Activated naive CD4-positive, alpha-beta T cell treated with anti-CD3 and anti-CD28 coated beads, Interleukin-2, amount 50 U/mL, for 24 hours (primary cell): ENCODE measurements around the gene CILP.
"Not testable (repeated sequence)": the region's sequence is repeated elsewhere in the genome, so short reads cannot be mapped to it uniquely, and the experiment has no call there.

Experiments used
- H3K27ac Mint-ChIP-seq: one replicate; pipeline ENCODE4 v1.8.0; 2021; ENCODE audit warnings: mild to moderate bottlenecking, mixed read lengths
- H3K27me3 Mint-ChIP-seq: one replicate; pipeline ENCODE4 v1.8.0; 2021; ENCODE audit warnings: mixed read lengths
- H3K36me3 Mint-ChIP-seq: one replicate; pipeline ENCODE4 v1.8.0; 2021; ENCODE audit warnings: mixed read lengths
- H3K4me1 Mint-ChIP-seq: one replicate; pipeline ENCODE4 v1.8.0; 2021; ENCODE audit warnings: mixed read lengths
- H3K4me3 Mint-ChIP-seq: one replicate; pipeline ENCODE4 v1.8.0; 2021; ENCODE audit warnings: mild to moderate bottlenecking, mixed read lengths
- H3K9me3 Mint-ChIP-seq: one replicate; pipeline ENCODE4 v1.8.0; 2021; ENCODE audit warnings: mixed read lengths

The CILP gene

GRCh38 chr15:65233696-65234095 lies 22.4 kb upstream of the CILP start:
- H3K4me1 Mint-ChIP-seq = no peaks in the 10 kb centered on the region
- H3K27me3 Mint-ChIP-seq = no peaks in the 10 kb centered on the region
- H3K4me3 Mint-ChIP-seq = no peak overlapping the region
- peaks cover 5% of the 10 kb centered on the region for H3K36me3 Mint-ChIP-seq
- H3K27ac Mint-ChIP-seq = no peak overlapping the region
- H3K9me3 Mint-ChIP-seq = no peaks in the 10 kb centered on the region

- Mint-ChIP-seq H3K27me3 (no peaks in the 10 kb centered on the region), H3K4me1 (no peaks in the 10 kb centered on the region), H3K36me3 (peaks cover 1% of the 10 kb centered on the region), H3K4me3 (no peak overlapping the region), H3K27ac (no peak overlapping the region), H3K9me3 (no peaks in the 10 kb centered on the region)
These were observed 21.2 kb upstream of the CILP start for GRCh38 chr15:65232520-65232919.

GRCh38 chr15:65231306-65231705 lies 20.0 kb upstream of the CILP start:
- Mint-ChIP-seq H3K27ac (no peak overlapping the region), H3K4me1 (no peaks in the 10 kb centered on the region), H3K4me3 (no peak overlapping the region)

GRCh38 chr15:65226901-65227300 lies 15.6 kb upstream of the CILP start:
- H3K4me1 Mint-ChIP-seq, H3K27ac Mint-ChIP-seq, H3K9me3 Mint-ChIP-seq, H3K36me3 Mint-ChIP-seq, H3K4me3 Mint-ChIP-seq, H3K27me3 Mint-ChIP-seq: not testable (repeated sequence)

More at GRCh38 chr15:65231306-65231705, 20.0 kb upstream of the CILP start:
- Mint-ChIP-seq H3K36me3 (no peaks in the 10 kb centered on the region), H3K9me3 (no peaks in the 10 kb centered on the region), H3K27me3 (no peaks in the 10 kb centered on the region)

- Mint-ChIP-seq H3K27me3 (no peaks in the 10 kb centered on the region), H3K4me1 (no peaks in the 10 kb centered on the region), H3K4me3 (no peak overlapping the region), H3K9me3 (no peaks in the 10 kb centered on the region), H3K27ac (no peak overlapping the region), H3K36me3 (no peaks in the 10 kb centered on the region)
These were observed 14.9 kb upstream of the CILP start for GRCh38 chr15:65226221-65226620.

GRCh38 chr15:65223996-65224395 lies 12.7 kb upstream of the CILP start:
- H3K27ac Mint-ChIP-seq = no peak overlapping the region
- no peaks in the 10 kb centered on the region for H3K27me3 Mint-ChIP-seq
- H3K9me3 Mint-ChIP-seq = no peaks in the 10 kb centered on the region
- no peak overlapping the region for H3K4me3 Mint-ChIP-seq
- H3K36me3 Mint-ChIP-seq = no peaks in the 10 kb centered on the region
- H3K4me1 Mint-ChIP-seq = no peaks in the 10 kb centered on the region

GRCh38 chr15:65222891-65223290 lies 11.6 kb upstream of the CILP start:
- Mint-ChIP-seq H3K9me3 (no peaks in the 10 kb centered on the region), H3K4me3 (no peak overlapping the region), H3K4me1 (no peaks in the 10 kb centered on the region), H3K27me3 (no peaks in the 10 kb centered on the region), H3K27ac (no peak overlapping the region), H3K36me3 (no peaks in the 10 kb centered on the region)

GRCh38 chr15:65221697-65222096 lies 10.4 kb upstream of the CILP start:
- Mint-ChIP-seq H3K27me3 (no peaks in the 10 kb centered on the region), H3K27ac (no peak overlapping the region), H3K4me3 (no peak overlapping the region), H3K4me1 (no peaks in the 10 kb centered on the region), H3K36me3 (no peaks in the 10 kb centered on the region), H3K9me3 (no peaks in the 10 kb centered on the region)

- no peaks in the 10 kb centered on the region for H3K4me1 Mint-ChIP-seq
- no peaks in the 10 kb centered on the region for H3K27me3 Mint-ChIP-seq
- H3K4me3 Mint-ChIP-seq = no peak overlapping the region
- no peaks in the 10 kb centered on the region for H3K36me3 Mint-ChIP-seq
- H3K27ac Mint-ChIP-seq = no peak overlapping the region
- no peaks in the 10 kb centered on the region for H3K9me3 Mint-ChIP-seq
These were observed 7.9 kb upstream of the CILP start for GRCh38 chr15:65219137-65219536.

GRCh38 chr15:65217526-65218482 lies 6.5 kb upstream of the CILP start:
- Mint-ChIP-seq H3K4me3 (no peak overlapping the region), H3K27me3 (no peaks in the 10 kb centered on the region), H3K4me1 (no peaks in the 10 kb centered on the region), H3K9me3 (no peaks in the 10 kb centered on the region), H3K27ac (no peak overlapping the region), H3K36me3 (no peaks in the 10 kb centered on the region)

GRCh38 chr15:65215496-65215895 lies 4.2 kb upstream of the CILP start:
- H3K27ac Mint-ChIP-seq = no peak overlapping the region
- H3K36me3 Mint-ChIP-seq = no peaks in the 10 kb centered on the region
- peaks cover 5% of the 10 kb centered on the region for H3K4me1 Mint-ChIP-seq
- H3K9me3 Mint-ChIP-seq = no peaks in the 10 kb centered on the region
- no peak overlapping the region for H3K4me3 Mint-ChIP-seq
- no peaks in the 10 kb centered on the region for H3K27me3 Mint-ChIP-seq

- Mint-ChIP-seq H3K4me1 (peaks cover 5% of the 10 kb centered on the region), H3K27me3 (no peaks in the 10 kb centered on the region), H3K27ac (no peak overlapping the region), H3K4me3 (no peak overlapping the region), H3K9me3 (no peaks in the 10 kb centered on the region), H3K36me3 (no peaks in the 10 kb centered on the region)
These were observed 2.7 kb upstream of the CILP start for GRCh38 chr15:65214010-65214409.

- Mint-ChIP-seq H3K27ac (no peak overlapping the region), H3K27me3 (no peaks in the 10 kb centered on the region), H3K9me3 (no peaks in the 10 kb centered on the region), H3K4me3 (no peak overlapping the region), H3K4me1 (peaks cover 5% of the 10 kb centered on the region), H3K36me3 (no peaks in the 10 kb centered on the region)
These were observed 2.0 kb upstream of the CILP start for GRCh38 chr15:65213241-65213640.

GRCh38 chr15:65212097-65212496 lies 824 bp upstream of the CILP start:
- no peak overlapping the region for H3K4me3 Mint-ChIP-seq
- no peaks in the 10 kb centered on the region for H3K36me3 Mint-ChIP-seq
- no peaks in the 10 kb centered on the region for H3K9me3 Mint-ChIP-seq

GRCh38 chr15:65211482-65211982 lies 259 bp upstream of the CILP start:
- no peaks in the 10 kb centered on the region for H3K36me3 Mint-ChIP-seq
- no peaks in the 10 kb centered on the region for H3K9me3 Mint-ChIP-seq
- H3K27ac Mint-ChIP-seq = no peak overlapping the region
- H3K4me3 Mint-ChIP-seq = no peak overlapping the region
- no peaks in the 10 kb centered on the region for H3K27me3 Mint-ChIP-seq
- peaks cover 5% of the 10 kb centered on the region for H3K4me1 Mint-ChIP-seq

More at GRCh38 chr15:65212097-65212496, 824 bp upstream of the CILP start:
- H3K4me1 Mint-ChIP-seq = peaks cover 5% of the 10 kb centered on the region
- H3K27me3 Mint-ChIP-seq = no peaks in the 10 kb centered on the region
- no peak overlapping the region for H3K27ac Mint-ChIP-seq
